Fibroblast of skin of right biceps (primary cell): Measurements from ENCODE around the gene CBX3.
"Not testable (repeated sequence)": the region's sequence is repeated elsewhere in the genome, so short reads cannot be mapped to it uniquely, and the experiment has no call there.

Experiments
- DNase-seq: peaks from one replicate; pipeline ENCODE4 v3.0.0-alpha.2; 2013

Gene CBX3

DNA sequence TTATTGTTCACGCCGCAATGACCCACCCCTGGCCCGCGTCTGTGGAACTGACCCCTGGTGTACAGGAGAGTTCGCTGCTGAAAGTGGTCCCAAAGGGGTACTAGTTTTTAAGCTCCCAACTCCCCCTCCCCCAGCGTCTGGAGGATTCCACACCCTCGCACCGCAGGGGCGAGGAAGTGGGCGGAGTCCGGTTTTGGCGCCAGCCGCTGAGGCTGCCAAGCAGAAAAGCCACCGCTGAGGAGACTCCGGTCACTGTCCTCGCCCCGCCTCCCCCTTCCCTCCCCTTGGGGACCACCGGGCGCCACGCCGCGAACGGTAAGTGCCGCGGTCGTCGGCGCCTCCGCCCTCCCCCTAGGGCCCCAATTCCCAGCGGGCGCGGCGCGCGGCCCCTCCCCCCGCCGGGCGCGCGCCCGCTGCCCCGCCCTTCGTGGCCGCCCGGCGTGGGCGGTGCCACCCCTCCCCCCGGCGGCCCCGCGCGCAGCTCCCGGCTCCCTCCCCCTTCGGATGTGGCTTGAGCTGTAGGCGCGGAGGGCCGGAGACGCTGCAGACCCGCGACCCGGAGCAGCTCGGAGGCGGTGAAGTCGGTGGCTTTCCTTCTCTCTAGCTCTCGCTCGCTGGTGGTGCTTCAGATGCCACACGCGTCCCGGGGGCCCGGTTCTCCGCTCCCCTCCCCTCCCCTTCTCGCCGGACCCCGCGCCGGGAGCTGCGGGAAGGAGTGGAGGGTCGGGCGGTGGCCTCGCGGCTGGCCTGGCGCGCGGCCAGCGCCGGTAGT lies at the start of gene CBX3:
TSS of gene CBX3 (plus strand) at position 499 of the 772 bp plus-strand sequence. CDS start 1,254 bp downstream, outside the sequence.
- no peak for DNase-seq

- peak; percentile 64 for DNase-seq
Measured at GRCh38 chr7:26151953-26152781, 49.4 kb upstream of the CBX3 start, which contains the start of gene NFE2L3. NFE2L3 (plus strand) TSS chr7:26152198; CDS start chr7:26152499, 301 bp downstream.

GRCh38 chr7:26152782-26153240 lies 48.7 kb upstream of the CBX3 start:
- DNase-seq = not testable (repeated sequence)

GRCh38 chr7:26153241-26153822 lies 48.2 kb upstream of the CBX3 start:
- DNase-seq = no peak

DNA sequence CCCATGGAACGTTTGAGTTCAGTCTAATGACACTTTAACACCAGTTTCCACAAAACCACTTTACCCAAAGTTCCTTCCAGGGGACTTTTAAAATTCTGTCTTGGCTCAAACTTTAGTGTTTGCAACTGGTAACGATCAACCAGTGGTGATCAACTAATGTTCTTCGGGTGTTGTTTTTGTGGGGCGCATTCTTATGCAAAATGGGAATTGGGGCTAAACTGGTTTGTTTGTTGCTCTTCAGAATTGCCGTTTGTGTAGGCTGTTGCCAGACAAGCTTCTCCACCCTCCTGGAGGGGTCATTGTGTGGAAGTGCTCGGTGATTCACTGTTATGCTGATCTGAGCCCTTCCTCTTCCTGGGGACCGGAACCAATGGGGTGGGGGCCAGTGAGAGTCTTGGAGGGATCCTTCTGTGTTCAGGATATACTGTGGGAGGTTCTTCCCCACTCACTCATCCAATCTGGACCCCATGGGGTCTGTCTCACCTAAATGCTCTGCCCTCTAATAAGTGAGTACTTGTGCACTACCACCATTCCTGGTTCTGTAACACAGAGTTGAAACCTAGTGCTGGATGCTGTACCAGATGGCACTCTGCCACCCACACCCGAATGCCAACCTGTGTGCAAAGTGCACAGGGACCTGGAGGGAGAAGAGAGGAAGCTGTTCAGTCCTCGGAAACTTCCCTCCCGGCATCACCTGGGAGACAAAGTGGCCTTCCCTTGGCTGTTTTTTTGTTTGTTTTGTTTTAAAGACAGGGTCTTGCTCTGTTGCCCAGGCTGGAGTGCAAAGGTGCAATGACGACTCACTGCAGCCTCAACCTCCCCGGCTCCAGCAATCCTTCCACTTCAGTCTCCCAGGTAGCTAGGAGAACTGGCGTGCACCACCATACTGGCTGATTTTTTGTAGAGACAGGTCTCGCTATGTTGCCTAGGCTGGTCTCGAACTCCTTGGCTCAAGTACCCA lies 47.4 kb upstream of the CBX3 start:
- peak; percentile 29 for DNase-seq

- peak; percentile 41 for DNase-seq
Measured at GRCh38 chr7:26155531-26156375, 45.8 kb upstream of the CBX3 start.

DNA sequence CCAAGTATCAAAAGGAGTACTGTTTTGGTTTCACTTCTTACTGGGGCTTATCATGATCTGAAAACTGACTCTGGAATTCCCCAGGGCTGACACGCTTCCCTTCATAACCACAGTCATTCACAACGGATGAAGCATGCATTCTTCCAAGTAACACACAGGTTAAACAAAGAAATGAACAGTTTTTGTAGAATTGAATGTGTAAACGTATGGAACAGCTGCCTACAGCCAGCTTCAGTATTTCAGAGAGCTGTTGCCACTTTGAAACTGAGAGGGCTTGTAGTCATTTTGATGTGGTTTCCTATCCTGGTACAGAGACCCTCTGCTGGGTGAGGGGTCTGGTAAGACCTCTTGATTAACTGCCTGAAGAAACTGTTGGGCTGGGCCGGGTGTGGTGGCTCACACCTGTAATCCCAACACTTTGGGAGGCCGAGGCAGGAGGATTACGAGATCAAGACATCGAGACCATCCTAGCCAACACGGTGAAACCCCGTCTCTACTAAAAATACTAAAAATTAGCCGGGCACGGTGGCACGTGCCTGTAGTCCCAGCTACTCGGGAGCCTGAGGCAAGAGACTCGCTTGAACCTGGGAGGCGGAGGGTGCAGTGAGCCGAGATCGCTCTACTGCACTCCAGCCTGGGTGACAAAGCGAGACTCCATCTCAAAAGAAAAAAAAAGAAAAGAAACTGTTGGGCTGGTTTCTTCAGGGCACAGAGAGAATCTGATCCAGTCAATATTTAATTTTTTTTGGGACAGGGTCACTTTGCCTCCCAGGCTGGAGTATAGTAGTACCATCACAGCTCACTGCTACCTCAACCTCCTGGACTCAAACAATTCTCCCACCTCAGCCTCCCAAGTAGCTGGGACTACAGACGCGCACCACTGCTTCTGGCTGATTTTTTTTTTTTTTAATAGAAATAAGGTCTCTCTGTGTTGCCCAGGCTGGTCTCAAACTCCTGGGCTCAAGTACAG lies 44.8 kb upstream of the CBX3 start:
- DNase-seq = peak; percentile 92

- DNase-seq = no peak
Measured at GRCh38 chr7:26157520-26158105, 43.9 kb upstream of the CBX3 start.

- peak; percentile 43 for DNase-seq
Measured at GRCh38 chr7:26159243-26159642, 42.3 kb upstream of the CBX3 start.

DNA sequence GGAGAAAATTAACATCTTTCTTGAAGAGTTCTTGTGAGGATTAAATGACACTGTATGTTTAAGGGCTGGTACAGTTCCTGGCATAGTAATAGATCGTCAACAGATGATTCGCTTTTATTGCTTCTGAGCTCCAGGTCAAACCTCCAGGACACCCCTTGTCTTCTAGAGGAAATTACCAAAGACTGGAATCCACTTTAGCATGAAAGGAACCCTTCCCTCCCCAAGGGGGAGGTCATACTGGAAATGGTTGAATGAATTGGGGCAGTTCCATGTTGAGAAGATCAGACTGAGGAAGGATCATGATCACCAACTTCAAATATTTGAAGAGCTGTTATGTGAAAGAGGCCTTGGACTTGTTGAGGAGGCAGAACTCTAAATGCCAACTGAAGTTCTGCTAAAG lies 40.6 kb upstream of the CBX3 start:
- no peak for DNase-seq

GRCh38 chr7:26162431-26162830 lies 39.1 kb upstream of the CBX3 start:
- DNase-seq = no peak

DNA sequence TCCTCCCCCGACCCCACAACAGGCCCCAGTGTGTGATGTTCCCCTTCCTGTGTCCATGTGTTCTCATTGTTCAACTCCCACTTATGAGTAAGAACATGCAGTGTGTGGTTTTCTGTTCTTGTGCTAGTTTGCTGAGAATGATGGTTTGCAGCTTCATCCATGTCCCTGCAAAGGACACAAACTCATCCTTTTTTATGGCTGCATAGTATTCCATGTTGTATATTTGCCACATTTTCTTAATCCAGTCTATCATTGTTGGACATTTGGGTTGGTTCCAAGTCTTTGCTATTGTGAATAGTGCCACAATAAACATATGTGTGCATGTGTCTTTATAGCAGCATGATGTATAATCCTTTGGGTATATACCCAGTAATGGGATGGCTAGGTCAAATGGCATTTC lies 37.7 kb upstream of the CBX3 start:
- DNase-seq = not testable (repeated sequence)

GRCh38 chr7:26165950-26166683 lies 35.4 kb upstream of the CBX3 start:
- no peak for DNase-seq

DNA sequence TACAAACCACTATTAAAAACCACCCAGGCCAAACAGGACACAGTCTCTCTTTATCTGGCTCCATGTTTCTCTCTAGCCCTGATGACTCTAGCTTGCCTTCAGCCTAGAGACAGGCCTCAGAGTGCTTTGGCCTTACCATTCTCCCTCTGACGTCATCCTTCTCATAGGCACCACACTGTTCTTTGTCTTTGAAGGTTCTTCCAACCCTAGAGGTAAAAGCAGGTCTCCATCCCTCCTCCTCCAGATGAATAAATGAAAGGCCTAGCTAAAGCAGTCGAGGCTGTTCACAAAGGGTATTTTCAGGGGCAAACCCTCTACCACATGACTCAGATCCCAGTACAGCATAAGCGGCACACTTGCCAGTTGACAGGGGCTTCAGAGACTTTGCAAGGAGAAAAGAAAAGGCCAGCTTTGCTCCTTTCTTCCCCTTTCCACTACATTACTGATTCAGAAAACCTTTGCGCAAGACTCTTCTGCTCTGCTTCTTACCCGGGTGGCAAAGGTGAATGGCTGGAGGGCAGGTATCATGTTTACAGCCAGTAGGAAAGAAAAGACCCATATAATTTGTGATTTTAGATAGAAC lies 34.8 kb upstream of the CBX3 start:
- no peak for DNase-seq

- DNase-seq = no peak
Measured at GRCh38 chr7:26167303-26167934, 34.1 kb upstream of the CBX3 start.

DNA sequence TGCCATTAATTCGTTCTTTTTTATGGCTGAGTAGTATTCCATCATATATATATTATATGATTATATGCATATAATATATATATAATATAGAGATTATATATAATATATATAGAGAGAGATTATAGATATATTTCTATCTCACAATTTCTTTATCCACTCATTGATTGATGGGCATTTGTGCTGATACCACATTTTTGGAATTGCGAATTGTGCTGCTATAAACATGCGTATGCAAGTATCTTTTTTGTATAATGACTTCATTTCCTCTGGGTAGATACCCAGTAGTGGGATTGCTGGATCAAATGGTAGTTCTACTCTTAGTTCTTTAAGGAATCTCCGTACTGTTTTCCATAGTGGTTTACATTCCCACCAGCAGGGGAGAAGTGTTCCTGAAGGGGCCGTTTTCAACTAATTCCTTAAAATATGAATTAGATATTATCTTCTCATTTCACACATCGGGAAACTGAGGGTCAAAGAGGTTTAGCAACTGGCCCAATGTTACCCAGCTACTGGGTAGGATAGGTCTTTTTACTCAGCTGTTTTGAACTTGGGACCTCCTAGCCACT lies 33.0 kb upstream of the CBX3 start:
- no peak for DNase-seq

DNA sequence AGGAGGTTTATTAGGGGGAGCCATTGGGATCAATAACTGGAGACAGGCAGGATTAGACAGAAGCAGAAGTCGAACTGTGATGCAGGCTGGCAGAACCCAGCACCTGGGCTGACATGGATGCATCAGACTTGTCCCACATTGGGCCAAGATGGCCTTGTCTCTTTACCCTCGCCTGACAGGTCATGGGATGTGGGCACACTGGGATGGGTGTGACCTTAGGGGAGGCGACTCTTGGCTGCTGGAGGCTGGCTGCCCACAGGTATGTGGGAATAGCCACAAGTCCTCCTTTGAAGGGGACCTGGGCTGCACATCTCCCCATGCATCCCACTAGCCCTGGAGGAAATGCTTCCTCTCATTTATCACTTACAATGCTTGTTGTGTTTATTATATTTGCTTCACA lies 32.3 kb upstream of the CBX3 start:
- DNase-seq = no peak

GRCh38 chr7:26170663-26171062 lies 30.9 kb upstream of the CBX3 start:
- DNase-seq = no peak
